DND-41 (cell line): Measurements from ENCODE around the gene POGLUT2.

Source experiments
- CTCF ChIP-seq: IDR thresholded peaks from 2 replicates; pipeline ENCODE4 v1.5.1; 2012; ENCODE audit warnings: borderline replicate concordance, low read length, moderate library complexity, mild to moderate bottlenecking; ENCODE audit not compliant: poor library complexity, severe bottlenecking; ENCODE audit errors: extremely low read depth
- EZH2 ChIP-seq: IDR thresholded peaks from 3 replicates; pipeline ENCODE4 v1.6.1; 2012; ENCODE audit warnings: borderline replicate concordance, low read depth, mild to moderate bottlenecking, moderate library complexity, low read length, inconsistent platforms; ENCODE audit not compliant: severe bottlenecking

- TF ChIP-seq CTCF: no peak
- no peak for TF ChIP-seq EZH2
Measured at GRCh38 chr13:102817907-102818306, 19.1 kb upstream of the POGLUT2 start.
